ENCODE results near the gene KYAT1. TPM values are rescaled to one million over a fixed set of nuclear protein-coding genes. Genes with fewer than 3 reads are reported as not detected.

KYAT1 gene
- total RNA-seq, 2 experiments from 2014 or later, result 17.0 to 18.6 TPM

DNA sequence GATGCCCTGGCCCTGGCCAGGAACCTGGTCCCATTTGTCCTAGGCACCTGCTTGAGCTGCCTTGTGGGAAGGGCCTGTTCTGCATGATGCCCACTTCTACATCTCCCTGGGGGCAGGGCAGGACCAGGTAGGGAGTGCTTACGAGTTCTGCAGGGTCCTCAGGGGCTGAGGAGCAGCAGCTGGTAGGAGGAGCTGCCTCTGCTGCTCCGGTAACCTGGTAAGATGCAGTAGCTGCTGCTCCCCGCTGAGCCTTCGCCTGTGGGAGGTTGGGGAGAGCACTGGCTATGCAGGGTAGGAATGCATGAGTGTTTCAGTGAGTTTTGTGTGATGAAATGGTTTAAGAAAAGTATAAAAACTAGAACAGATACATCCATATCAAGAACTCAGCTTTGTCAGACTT lies 13.8 kb upstream of the KYAT1 start:
- Mint-ChIP-seq H3K4me1 (ENCODE audit: low read depth) (peaks cover 67% of the 10 kb centered on the region), H3K27me3 (no peaks in the 10 kb centered on the region), H3K27ac (peak overlapping the region; percentile 36), H3K4me3 (no peak overlapping the region), H3K36me3 (ENCODE audit: low read depth) (peaks cover 21% of the 10 kb centered on the region), H3K9me3 (no peaks in the 10 kb centered on the region)
- DNase-seq, result no peak
- no peak for ATAC-seq
- ChIA-PET CTCF (interaction anchor here (1.1 kb wide), 2 partner anchors 13 to 33 kb away, joined by 3 read pairs; no protein-coding TSS in a partner anchor), POLR2A (interaction anchor here (1.3 kb wide), 1 partner anchor 14 kb away, joined by 6 read pairs; the partner anchor contains the start of gene KYAT1)
- intact Hi-C loops (cut with micrococcal nuclease), result no loop called here
- TF ChIP-seq CTCF (IDR thresholded peaks at IDR 0.05), result no peak

- intact Hi-C loops (cut with micrococcal nuclease), result no loop called here
- Mint-ChIP-seq H3K4me3 (no peak overlapping the region), H3K4me1 (ENCODE audit: low read depth) (peaks cover 60% of the 10 kb centered on the region), H3K27me3 (no peaks in the 10 kb centered on the region), H3K36me3 (ENCODE audit: low read depth) (peaks cover 23% of the 10 kb centered on the region), H3K9me3 (no peaks in the 10 kb centered on the region), H3K27ac (peak overlapping the region; percentile 40)
- DNase-seq (no peak), ATAC-seq (peak; percentile 25)
- ChIA-PET CTCF (interaction anchor here (1.1 kb wide), 1 partner anchor 12 kb away, joined by 3 read pairs; no protein-coding TSS in a partner anchor), POLR2A (interaction anchor here (1.3 kb wide), 1 partner anchor 13 kb away, joined by 6 read pairs; the partner anchor contains the start of gene KYAT1)
- no peak for TF ChIP-seq CTCF (IDR thresholded peaks at IDR 0.05)
These were observed 13.0 kb upstream of the KYAT1 start for GRCh38 chr9:128894764-128895163.

- Mint-ChIP-seq H3K36me3 (ENCODE audit: low read depth) (peaks cover 28% of the 10 kb centered on the region), H3K9me3 (no peaks in the 10 kb centered on the region), H3K27ac (peak overlapping the region; percentile 48), H3K4me1 (ENCODE audit: low read depth) (peaks cover 50% of the 10 kb centered on the region), H3K4me3 (no peak overlapping the region), H3K27me3 (no peaks in the 10 kb centered on the region)
- CTCF ChIA-PET, result no interaction called here
- TF ChIP-seq CTCF (IDR thresholded peaks at IDR 0.05), result no peak
- ATAC-seq (no peak), DNase-seq (no peak)
- intact Hi-C loops (cut with micrococcal nuclease), result no loop called here
- POLR2A ChIA-PET, result interaction anchor here (1.1 to 1.7 kb wide), 3 partner anchors 9 to 19 kb away, joined by 3 to 6 read pairs (median 6); no protein-coding TSS in a partner anchor
These were observed 11.6 kb upstream of the KYAT1 start for GRCh38 chr9:128893354-128893753.

DNA sequence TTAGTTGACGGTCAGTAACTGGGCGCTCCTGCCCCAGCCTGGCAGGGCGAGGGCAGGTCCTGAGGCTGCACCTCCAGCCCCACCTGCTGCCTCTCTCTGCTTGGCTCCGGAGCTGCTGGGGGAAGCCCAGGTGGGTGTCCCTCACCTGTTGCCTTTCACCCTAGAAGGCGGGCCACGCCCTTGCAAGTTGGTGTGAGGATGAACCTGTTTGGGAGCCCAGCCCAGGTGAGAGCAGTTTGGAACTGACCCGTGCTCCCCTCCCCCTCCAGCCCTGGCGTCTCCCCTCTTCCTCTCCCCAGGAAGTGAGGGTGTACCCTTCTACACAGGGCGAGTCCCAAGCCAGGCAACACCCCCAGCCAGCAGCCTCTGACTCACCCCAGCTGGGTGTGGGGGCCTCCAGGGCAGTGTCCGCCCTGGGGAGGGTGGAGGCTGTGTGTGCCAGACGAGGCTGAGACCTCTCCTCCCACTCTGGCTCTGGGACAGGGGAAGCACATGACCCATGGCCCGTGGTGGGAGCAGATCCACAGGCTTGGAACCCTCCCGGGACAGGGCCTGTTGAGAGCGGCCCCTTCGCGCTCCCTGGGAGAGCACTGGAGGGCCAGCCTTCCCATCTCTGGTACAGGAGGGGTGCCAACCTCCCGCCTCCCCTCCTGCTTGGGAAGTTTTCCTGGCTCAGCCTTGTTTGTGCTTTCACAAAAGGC lies 10.6 kb upstream of the KYAT1 start:
- DNase-seq, result peak; percentile 58
- Mint-ChIP-seq H3K4me1 (ENCODE audit: low read depth) (peaks cover 45% of the 10 kb centered on the region), H3K36me3 (ENCODE audit: low read depth) (peaks cover 23% of the 10 kb centered on the region), H3K9me3 (no peaks in the 10 kb centered on the region), H3K4me3 (no peak overlapping the region), H3K27me3 (no peaks in the 10 kb centered on the region), H3K27ac (peak overlapping the region; percentile 25)
- peak; percentile 97 for ATAC-seq
- POLR2A ChIA-PET, result interaction anchor here (1.5 to 1.7 kb wide), 2 partner anchors 10 kb away, joined by 6 read pairs; no protein-coding TSS in a partner anchor
- no peak for TF ChIP-seq CTCF (IDR thresholded peaks at IDR 0.05)
- intact Hi-C loops (cut with micrococcal nuclease), result no loop called here
- CTCF ChIA-PET, result interaction anchor here (1.2 kb wide), 1 partner anchor 15 kb away, joined by 3 read pairs; no protein-coding TSS in a partner anchor
